GM21526 (cell line): Measurements from ENCODE around the gene MAN2A1.

Experiments used
- ATAC-seq: cut with Tn5 transposase; IDR thresholded peaks from one replicate; pipeline ENCODE4 v1.9.1; 2021; ENCODE audit warnings: moderate library complexity; ENCODE audit not compliant: unreplicated experiment, low FRiP score

The MAN2A1 gene

DNA sequence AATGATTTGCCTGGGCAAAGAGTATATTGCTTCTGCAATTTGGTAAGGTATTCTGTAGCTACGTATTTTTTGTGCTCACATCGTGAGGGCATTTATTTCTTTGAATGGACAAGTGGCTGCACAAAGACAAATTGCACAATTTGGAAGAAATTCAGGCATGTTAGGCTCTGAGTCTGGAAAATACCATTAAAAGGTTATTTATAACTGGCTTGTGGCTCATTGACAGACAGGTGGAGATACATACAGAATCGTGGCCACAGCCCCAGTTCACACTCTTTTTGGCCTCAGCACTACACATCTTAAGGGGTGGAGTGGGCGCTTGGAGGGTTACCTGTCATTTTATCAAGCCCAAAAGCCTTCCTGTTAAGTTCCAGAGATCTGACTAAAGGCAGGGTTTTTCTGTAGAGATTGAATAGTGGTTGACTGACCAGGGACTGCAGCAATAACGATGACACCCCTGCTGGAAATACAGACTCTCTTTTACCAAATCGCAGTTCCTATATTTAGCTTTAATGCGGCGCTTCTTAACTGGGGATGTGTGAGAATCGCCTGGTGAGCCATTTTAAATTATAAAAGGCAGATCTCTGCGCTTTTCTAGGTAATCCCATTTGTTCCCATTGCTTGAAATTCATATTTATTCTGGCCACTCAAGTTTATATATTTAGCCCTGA lies 14.7 kb downstream of the MAN2A1 start:
- no peak for ATAC-seq

DNA sequence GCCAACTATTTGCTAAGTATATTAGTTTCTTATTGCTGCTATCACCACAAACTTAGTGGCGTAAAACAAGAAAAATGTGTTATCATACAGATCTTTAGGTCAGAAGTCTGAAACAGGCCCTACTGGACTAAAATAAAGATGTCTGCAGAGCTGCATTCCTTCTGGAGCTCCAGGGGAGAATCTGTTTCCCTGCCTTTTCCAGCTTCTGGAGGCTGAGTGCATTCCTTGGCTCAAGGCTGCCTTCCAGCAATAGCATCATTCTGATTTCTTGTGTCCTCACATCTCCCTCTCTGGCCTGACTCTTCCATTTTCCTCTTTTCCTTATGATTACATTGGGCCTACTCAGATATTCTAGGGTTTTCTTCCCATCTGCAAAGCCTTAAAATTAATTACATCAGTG lies 15.9 kb downstream of the MAN2A1 start:
- no peak for ATAC-seq

DNA sequence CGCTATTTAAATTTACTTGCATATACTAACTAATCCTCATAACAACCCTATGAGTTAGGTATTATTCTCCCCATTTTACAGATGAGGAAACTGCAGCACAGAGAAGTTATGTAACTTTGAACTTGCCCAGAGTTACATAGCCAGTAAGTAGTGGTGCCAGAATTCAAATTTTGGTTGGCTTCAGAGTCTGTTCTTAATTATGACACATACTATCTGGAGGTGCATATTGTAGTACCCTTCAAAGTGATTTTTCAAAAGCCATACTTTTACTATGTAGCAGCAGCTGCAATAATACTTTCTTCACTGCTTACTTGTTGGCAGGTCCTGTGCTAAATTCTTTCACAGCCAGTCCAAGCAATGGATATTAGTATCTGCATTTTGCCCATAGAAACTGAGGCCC lies 16.4 kb downstream of the MAN2A1 start:
- ATAC-seq = no peak

DNA sequence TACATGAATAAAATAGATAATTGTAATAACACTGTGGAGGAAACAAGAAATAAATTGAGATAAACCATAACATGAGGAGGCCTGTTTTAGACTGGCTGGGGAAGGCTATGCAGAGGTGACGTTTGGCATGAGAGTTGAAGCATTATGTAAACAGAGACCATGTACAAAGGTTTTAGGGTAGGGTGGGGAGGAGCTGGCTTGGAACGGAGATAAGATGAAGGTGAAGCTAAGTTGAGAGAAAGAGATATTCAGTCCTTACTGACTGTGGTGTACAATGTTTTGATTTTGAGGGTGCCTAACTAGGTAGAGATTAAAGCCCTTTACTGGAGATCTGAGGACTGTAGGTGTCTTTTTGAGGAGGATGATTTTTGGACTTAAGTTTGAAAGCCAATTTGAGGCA lies 17.8 kb downstream of the MAN2A1 start:
- no peak for ATAC-seq

DNA sequence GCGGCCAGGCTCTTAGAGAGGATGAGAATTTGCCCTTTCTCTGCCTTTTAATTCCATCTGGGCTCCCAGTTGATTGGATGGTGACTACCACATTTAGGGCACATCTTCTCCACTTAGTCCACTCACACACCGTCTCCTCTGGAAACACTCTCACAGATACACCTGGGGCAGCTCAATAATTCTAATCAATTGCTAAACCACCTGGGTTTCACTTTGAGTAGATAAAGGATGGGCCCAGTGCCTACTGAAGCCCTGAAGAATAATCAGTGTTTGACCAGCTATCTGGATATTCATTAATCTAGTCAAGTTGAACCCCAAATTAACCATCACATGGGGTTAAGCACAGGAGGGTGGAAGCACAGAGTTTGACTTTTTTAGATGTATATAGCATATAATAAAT lies 19.1 kb downstream of the MAN2A1 start:
- ATAC-seq = no peak

DNA sequence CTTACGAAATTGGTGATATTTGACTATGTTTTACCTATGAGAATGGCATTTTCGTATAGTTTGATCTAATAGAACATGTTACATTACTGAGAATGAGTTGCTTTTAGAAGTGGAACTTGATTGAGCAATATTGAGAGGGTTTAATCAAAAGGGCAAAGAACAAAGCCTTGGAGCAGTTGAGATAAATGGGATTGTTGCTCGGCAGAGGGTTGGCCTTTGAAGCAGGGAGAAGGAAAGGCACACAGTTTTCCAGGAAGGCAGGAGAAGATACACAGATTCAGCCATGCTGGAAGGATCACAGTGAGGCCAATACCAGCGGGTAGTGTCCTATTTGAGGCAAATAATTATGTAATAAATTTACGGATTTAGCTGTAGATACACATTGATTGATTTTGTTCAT lies 19.5 kb downstream of the MAN2A1 start:
- ATAC-seq = no peak

DNA sequence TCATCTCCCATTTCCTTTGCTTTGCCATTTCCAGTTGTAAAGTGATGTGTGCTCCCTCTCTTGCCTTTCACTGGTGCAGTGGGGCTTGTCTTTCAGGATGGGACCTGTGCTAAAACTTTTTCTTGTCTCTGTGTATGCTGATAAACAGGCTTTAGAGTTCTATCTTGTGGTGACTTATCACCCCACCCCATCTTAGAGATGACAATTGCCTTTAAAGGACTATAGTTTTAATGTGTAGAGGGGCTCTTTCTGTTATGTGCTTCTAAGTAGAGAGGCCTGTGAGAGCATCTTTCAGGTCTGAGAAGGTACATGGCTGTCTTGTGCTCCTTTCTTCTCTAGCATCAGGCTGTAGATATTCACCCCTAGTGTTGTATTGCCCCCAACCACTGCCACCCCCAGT lies 21.9 kb downstream of the MAN2A1 start:
- no peak for ATAC-seq

DNA sequence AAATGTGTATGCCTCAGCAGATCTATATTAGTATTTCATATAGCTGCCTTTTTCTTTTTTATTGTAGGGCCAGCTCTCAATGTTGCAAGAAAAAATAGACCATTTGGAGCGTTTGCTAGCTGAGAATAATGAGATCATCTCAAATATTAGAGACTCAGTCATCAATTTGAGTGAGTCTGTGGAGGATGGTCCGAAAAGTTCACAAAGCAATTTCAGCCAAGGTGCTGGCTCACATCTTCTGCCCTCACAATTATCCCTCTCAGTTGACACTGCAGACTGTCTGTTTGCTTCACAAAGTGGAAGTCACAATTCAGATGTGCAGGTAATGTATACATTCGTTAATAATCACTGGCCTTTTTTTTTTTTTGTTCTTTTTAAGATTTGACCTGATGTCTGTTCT lies 23.7 kb downstream of the MAN2A1 start:
- ATAC-seq = no peak

DNA sequence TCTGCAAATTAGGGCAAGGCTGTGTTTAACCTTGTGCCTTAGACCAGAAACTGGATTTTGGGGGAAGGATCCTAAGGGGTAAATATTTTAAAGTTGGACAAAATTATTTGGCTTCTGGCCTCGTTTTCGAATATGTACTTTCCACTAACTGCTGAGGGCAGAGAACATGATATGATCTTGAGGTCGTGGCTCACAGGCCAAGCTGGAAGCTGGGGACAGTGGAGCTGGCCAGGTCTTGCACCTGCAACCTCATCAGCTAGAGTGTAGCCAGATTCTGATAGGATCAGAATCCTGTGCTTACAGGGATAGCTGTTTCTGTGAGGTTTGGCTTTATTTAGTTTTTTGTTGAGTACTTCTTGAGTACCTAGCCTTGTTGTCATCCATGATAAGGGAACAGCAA lies 24.9 kb downstream of the MAN2A1 start:
- no peak for ATAC-seq

DNA sequence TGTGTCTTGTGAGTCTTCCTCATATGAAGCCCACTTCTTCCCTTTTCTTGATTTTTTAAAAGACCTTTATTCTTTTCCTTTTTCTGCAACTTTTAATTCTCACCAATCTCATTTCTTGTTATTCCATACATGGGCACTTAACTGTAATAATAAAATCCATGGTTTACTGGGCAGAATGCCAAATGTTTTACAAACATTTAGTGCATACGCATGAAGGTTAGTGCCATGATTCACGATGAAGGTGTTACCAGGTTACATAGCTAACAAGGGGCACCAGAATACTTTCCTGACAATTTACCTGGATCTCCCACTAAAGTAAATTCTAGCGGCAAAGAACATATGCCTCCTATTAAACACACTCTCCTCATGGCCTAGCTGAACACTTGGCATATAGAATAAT lies 28.5 kb downstream of the MAN2A1 start:
- no peak for ATAC-seq

DNA sequence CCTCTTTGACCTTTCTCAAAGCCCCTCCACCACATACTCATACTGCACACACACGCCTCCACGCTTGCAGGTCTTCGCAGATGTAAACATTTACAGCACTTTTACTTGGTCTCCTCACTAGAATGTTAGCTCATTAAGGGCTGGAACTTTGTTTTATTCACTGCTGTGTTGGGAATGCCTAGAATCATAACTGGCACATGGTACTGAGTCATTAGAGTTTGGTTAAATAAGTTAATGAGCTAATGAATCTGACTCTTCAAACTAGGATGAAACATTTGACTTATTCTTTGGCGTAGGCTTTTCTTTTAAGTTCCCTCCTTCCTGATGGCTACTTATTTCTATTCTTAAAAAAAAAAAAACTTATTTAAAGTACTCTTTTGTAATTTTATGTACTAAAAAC lies 28.9 kb downstream of the MAN2A1 start:
- ATAC-seq = no peak

DNA sequence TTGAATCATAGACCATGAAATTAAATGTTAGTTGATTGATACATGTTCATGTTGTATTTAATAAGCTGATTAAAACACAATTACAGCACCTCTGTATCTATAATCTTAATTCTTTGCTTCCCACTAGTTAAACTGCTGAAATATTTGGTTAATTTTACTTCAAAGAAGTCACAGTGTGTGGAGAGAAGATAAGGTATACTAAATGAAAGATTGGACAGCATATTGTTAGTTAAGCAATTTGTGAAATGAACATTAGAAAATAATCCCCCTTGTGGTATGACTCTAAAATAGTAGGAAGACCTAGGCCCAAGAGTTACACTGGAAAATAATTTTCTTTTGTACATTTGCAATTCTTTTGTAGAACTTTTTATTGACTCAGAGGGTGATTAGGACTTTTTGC lies 30.3 kb downstream of the MAN2A1 start:
- no peak for ATAC-seq

DNA sequence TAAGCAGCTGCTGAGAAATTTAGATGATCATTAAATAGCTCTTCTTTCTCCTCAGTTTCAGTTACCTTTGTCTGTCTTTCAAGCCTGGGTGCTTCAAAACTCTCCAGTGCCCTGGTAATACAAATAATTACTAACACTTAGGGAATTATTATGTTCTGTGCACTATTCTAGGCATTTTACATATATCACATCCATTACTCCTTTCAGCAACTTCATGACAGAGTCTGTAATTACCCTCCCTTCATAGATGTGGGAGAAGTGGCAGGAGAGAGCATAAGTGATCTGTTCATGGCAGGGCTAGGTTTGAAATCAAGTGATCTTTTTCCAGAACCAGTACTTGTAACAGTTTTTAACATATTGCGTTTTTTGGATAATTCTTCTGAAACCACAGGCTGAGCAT lies 32.0 kb downstream of the MAN2A1 start:
- no peak for ATAC-seq

DNA sequence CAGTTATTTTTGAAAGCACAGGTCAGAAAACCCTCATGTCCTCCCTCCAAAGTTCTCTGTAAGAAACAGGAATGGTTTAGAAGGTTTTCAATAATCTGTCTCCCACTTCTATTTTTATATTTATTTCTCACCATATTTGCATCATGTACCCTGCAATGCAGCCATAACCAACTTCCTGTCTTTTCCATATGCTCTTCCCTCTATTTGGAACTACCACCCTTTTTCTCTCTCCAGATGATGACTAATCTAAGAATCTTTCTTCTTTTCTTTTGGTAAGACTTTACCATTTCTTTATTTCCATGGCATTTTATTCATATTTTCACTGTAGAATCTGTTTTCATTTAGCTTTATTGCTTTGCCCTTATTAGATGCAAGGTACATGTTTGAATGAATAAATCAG lies 33.9 kb downstream of the MAN2A1 start:
- no peak for ATAC-seq

DNA sequence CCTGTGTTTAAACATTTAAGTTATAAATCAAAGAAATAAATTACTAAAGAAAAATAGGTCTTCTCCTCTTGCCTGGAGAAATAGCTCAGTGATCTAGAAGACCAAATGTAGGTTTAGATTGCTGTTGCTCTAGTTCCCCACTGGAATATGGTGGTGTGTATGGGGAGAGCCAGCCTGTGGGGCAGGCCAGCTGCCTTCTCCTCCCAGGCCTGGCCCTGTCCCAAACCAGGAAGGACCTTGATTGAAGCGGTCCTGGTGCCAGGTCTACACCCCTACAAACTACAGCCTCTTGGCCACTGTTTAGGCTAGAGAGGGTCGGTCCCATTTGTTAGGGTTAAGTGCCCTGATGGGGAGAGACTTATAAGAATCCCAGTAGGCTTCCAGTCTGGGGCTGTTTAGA lies 35.4 kb downstream of the MAN2A1 start:
- no peak for ATAC-seq

DNA sequence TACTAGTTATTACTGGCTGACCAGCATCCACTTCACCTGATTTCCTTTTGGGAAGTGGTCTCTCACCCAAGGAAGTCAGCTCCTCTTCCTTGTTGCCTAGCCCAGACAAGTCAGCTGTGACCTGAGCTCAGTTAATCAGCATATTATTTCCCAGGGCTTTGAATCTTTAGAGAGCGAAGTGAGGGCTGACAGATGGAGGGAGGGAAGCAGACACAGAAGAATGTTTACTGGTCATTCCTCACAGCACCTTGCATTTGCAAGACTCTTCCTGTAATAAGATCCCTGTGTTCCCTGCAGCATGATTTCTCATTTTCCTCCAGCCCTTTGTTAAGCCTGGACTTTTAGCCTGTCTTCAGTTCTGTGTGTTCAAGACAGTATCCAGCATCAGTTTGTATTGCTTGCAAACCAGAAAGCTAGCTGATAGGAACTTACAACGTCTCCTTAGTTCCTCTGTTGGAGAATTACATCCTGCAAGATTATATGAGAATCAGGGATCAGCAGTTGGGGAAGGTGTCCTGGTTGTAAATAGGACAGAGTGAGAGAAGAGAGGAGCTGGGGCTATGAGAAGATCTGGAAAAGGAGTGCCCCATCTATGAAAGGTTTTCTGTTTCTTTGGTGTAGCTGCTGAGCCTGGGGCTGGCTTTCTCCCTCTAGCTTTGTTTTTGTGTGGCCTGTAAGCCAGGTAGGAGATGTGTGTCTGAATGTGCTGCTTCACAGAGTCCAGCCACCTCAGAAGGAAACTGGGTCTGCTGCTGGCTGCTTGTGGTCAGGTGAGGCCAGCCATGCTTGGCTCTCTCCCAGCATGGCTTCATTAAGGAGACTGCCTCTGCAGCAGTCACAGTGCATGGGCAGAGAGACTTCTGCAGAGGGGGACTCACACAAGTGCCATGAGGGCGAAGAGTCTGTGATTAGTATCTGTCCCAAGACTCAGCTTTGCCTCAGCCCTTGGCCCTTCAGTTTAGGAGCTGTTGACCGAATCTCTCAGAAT lies 50.3 kb downstream of the MAN2A1 start:
- ATAC-seq = peak; percentile 69

DNA sequence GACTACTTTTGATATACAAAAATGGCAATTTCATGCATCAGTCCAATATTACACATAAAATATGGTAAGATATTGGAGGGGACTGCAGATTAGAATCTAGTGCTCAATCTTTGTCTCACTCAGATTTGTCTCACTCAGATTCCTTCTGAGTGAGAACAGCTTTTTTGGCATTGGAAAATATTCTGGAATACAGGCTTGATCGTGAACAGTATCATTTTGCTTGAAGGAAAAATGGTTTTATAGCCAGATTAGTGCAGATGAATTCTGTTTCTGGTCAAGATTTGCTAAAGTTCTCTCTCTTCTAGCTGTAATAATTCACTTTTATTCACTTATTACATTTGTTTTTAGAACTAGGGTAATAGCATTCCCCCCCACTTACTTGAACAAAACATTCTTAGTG lies 51.2 kb downstream of the MAN2A1 start:
- no peak for ATAC-seq

DNA sequence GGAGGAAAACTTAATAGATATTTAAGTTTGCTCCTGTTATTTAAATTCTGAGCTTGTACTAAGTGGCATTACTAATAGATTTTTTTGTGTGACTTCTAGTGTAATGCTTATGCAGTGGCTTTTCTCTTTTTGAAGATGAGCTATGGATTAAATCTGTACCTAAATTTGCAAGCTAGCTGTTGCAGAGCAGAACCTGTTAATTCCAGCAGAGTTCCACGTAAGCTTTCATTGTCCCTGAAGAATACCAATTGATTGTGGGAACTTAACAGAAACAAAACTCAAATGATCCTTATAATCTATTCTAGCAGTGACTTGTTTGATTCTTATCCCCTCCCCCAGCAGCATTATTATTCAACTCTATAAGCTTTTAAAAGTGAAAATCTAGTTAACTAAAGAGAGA lies 51.7 kb downstream of the MAN2A1 start:
- no peak for ATAC-seq

DNA sequence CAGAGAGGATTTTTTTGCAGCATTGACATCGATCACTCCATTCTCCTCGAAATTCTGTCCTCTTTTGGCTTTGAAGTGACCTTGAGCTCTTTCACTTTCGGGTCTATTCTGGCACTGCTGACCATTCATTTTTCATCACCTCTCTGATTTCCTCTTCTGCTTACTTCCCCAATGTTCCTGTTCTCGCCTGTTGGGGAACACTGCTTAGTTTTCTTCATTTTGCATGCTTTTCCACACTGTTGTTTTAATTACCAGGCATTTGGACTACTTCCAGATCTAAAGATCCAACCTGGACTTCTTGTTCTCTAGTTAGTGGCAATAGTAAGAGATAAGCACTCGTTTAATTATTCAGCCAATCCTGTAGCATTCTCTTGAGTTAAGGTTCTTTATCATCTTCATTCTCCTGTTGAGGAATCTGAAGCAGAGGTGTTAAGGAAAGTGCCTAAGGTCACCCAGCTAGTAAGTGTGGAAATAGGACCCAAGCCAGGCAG lies 53.4 kb downstream of the MAN2A1 start:
- no peak for ATAC-seq

DNA sequence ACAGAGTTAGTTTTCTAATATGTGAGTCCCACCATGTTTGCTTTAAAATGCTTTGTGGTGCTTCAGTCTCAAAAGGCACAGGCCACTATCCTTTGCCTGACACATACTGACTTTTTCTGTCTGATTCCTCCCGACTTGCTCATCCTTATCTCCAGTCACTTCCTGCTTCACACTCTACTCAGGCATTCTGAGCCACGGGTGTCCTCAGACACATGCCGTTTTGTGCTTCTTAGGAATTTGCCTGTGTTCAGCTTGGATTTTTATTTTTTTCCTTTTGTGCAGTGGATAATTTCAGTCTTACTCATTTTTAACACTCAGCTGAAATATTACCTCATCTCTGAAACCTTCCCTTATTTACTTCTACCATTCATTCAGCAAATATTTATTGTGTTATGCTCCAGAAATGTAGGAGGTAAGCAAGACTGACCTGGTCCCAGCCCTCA lies 54.1 kb downstream of the MAN2A1 start:
- ATAC-seq = no peak

DNA sequence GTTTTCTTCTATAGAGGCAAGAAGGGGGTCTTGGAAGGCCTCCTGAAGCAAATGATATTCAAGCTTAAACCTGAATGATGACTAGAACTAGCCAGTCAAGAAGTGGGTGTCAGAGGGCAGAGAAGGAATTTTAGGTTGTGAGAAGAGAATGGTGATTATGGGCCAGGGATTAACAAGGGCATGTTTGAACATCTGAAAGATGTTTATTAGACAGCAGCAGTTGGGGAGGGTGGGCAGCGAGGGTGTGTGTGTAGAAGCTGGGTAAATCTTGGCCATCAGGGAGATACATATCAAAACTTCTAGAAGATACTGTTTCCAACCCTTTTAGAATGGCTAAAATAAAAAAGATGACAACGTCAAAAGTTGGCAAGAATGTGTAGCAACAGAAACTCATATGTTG lies 54.5 kb downstream of the MAN2A1 start:
- no peak for ATAC-seq

DNA sequence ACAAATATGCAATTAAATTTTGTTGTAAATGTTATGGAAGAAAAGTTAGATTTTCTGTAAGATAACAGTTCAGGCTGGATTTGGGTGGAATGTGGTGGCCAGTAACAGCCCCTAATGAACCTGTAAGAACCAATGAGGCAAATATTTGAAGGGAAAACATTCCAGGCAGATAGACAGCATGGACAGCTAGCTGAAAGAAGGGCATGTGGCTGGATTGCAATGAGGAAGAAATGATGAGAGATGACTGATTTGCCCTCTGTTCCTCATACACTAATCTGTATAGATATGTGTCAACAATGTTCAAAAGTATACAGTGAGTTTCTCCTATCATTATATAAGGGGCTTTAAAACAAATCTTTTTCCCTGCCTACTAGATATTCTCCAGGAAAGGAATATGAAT lies 58.8 kb downstream of the MAN2A1 start:
- ATAC-seq = no peak
